LNCAP (cell line): Measurements from ENCODE around the gene LCN15.

ENCODE experiments used
- TF ChIP-seq, protein P1 (sequence below): fragments of 450-650 bp; IDR thresholded peaks from 2 replicates; pipeline ENCODE4 v1.5.1; 2017; ENCODE audit warnings: mild to moderate bottlenecking

Gene LCN15

DNA sequence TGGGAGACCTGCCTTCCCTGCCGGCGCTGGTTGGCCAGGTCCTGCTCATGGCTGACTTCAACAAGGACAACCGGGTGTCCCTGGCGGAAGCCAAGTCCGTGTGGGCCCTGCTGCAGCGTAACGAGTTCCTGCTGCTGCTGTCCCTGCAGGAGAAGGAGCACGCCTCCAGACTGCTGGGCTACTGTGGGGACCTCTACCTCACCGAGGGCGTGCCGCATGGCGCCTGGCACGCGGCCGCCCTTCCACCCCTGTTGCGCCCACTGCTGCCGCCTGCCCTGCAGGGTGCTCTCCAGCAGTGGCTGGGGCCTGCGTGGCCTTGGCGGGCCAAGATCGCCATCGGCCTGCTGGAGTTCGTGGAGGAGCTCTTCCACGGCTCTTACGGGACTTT, 41.4 kb downstream of the LCN15 start:
- TF ChIP-seq, protein P1, sequence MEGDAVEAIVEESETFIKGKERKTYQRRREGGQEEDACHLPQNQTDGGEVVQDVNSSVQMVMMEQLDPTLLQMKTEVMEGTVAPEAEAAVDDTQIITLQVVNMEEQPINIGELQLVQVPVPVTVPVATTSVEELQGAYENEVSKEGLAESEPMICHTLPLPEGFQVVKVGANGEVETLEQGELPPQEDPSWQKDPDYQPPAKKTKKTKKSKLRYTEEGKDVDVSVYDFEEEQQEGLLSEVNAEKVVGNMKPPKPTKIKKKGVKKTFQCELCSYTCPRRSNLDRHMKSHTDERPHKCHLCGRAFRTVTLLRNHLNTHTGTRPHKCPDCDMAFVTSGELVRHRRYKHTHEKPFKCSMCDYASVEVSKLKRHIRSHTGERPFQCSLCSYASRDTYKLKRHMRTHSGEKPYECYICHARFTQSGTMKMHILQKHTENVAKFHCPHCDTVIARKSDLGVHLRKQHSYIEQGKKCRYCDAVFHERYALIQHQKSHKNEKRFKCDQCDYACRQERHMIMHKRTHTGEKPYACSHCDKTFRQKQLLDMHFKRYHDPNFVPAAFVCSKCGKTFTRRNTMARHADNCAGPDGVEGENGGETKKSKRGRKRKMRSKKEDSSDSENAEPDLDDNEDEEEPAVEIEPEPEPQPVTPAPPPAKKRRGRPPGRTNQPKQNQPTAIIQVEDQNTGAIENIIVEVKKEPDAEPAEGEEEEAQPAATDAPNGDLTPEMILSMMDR: no peak

DNA sequence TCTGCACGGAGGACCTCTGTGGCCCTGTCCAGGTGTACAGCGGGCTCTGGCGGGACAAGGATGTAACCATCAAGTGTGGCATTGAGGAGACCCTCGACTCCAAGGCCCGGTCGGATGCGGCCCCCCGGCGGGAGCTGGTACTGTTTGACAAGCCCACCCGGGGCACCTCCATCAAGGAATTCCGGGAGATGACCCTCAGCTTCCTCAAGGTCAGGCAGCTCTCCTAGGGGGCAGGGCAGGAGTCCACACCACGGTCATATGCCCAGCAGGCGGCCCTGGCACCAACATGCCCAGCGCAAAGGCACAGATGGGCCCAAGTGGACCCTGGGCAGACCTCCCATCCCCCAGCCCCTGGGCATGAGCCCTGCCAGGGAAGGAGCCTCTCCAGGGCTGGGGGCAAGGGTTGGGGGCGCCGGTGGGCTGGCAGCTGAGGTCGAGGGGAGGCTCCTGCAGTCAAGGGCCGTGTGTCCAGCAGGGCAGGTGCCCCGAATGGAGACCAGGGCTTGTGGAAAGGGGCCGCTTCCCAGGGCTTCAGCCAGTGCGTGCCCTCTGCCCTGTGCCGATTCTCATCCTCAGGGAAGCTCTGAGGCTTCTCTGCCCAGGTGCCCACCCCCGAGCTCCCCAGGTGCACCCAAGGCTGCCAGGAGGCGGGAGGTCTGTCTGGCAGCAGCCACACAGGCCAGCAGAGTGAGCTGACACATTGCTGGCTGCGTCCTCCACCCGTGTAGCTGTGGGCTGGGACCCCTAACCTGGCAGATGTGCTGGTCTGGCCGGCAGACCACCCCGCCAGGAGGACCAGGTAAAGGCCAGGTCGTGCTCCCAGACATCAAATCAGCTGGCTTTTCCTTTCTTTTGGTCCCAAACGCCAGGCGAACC, 42.0 kb downstream of the LCN15 start:
- TF ChIP-seq, protein P1: no peak

DNA sequence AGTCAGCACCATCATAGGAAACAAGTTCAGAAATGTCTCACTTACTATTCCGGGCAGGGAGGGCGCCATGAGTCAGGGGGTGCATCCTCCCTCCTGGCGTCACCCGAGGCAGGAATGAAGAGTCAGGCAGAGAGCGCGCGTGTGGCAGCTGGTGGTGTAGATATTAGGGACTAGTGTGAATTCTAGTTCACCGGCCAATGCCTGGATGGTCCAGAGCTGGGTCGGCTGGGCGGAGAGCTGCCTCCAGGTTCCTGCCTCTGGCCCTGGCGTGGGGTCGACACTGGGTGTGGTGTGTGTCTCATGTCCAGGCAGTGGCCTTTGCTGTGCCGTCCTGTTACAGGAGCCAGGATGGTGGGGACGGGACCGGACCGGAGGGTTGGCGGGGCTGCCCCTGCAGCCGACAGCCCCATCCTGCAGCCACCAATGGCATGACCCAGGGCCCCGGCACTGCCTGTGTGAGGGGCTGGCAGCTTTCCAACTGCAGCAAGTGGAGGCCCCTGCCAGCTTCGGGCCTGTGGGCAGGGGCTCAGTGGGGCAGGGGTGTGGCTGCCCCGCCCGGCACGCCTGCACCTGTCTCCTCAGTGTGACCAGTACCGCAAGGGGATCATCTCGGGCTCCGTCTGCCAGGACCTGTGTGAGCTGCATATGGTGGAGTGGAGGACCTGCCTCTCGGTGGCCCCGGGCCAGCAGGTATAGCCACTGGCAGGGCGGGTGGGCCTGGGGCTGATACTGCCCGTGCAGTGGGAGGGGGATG, 42.8 kb downstream of the LCN15 start:
- TF ChIP-seq, protein P1: no peak

DNA sequence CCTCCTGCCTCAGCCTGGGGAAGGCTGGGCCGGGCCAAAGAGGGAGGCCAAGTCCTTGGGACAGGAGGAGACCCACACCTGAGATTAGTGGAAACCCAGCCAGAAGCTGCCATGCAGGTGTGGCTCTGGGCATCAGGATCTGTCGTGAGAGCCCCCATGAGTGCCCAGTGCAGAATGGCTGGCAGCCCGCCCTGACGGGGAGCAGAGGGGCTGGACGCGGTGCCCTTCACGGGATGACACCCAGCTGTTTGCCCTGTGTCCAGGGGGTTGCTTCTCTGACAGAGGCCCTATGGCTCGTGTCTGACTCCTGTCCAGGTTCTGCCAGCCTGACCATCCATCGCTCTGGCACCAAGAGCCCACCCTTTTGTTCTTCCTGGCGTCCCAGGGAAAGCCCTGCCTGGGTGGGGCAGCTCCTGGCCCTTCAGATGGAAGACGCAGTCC, 43.4 kb downstream of the LCN15 start:
- TF ChIP-seq, protein P1: no peak

DNA sequence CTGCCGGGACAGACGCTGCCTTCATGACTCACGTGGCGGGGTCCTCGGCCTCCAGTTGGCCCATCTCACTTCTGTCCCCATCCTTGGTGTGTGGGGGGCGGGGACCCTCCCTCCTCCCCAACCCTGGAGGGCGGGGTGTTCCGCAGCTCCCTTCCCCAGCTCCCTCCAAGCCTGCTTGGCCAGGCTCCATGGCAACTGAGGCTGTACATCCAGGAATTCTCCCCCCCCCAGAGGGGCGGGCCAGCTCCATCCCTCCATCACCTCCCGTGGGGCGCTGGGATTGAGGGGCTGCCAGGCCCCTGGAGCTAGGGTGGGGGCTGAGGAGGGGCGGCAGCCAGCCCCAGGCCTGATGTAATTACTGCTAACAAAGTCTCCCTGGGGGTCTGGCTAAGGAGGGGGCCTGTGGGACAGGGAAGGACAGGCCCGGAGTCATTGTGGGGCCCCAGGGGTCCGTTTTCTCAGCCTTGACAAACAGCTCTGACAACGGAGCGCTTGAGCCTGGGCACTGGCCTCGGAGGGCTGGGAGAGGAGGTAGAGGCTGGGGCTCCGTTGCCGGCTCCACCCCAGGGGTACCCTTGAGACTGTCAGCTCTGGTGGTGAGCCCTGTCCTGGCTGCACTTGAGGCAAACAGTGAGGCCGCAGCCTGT, 43.9 kb downstream of the LCN15 start:
- TF ChIP-seq, protein P1: no peak

DNA sequence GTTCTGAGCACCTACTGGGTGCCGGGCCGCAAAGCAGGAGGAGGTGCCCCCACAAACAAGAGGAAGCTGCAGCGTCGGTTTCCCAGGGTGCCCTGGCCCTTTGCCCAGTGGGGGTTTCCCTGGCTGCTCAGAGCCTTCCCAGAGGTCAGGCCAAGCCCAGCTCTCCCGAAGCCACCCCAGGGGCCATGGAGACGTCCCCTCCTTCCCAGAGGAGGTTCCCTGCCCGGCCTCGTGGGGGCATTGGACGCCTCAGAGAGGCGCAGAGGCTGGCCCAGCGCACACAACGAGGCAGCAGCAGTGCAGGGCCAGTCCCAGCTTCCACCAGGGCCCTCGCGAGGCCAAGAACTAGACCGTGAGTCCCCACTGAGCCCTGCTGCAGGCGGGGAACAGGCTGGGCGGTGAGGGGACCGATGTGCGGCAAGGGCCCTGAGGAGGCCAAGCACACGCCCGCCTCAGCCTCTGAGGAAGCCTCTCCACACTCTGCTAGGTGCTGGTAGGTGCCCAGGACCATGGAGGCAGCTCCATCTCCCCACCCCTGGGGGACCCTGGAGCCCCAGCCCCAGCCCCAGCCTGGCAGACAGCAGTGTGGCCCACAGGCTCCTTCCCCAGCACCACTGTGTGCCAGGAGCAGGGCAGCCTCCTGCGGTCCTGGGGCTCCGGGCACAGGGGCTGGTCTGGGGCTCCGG, 45.0 kb downstream of the LCN15 start:
- TF ChIP-seq, protein P1: no peak
